Spleen (tissue), 11 donors: ENCODE results near the gene CRYBG1. TPM values are rescaled to one million over a fixed set of nuclear protein-coding genes. Genes with fewer than 3 reads are reported as not detected.

Experiments used
- DNase-seq: peaks from one replicate; pipeline ENCODE4 v3.0.0-alpha.2; 2020
- H3K27ac ChIP-seq, 8 donors: fragments of 200-600 bp; sonication (generic) in 7 of 8; 1 replicate in 4 of 8; 2 replicates in 4 of 8; pipeline versions ENCODE4 v1.5.0 to v1.8.0; 2016 to 2021; ENCODE audit warnings: inconsistent platforms in 4 of 8, mild to moderate bottlenecking in 4 of 8, moderate library complexity in 1 of 8
- H3K27me3 ChIP-seq, 7 donors: fragments of 200-600 bp; sonication (generic) in 6 of 7; replicated peaks in 1 of 7; 1 replicate in 4 of 7; 2 replicates in 3 of 7; pipeline versions ENCODE4 v1.5.0 to v1.8.0; 2016 to 2021; ENCODE audit warnings: inconsistent platforms in 3 of 7, mild to moderate bottlenecking in 1 of 7
- H3K36me3 ChIP-seq, 6 donors: fragments of 200-600 bp; sonication (generic) in 5 of 6; 1 replicate in 4 of 6; 2 replicates in 2 of 6; pipeline versions ENCODE4 v1.5.0 to v1.8.0; 2016 to 2021; ENCODE audit warnings: inconsistent platforms in 2 of 6
- H3K4me1 ChIP-seq, 6 donors: fragments of 200-600 bp; sonication (generic) in 5 of 6; 1 replicate in 3 of 6; 2 replicates in 3 of 6; pipeline versions ENCODE4 v1.5.0 to v1.8.0; 2016 to 2021; ENCODE audit warnings: inconsistent platforms in 3 of 6
- H3K4me3 ChIP-seq, 8 donors: fragments of 200-600 bp; sonication (generic) in 7 of 8; 1 replicate in 4 of 8; 2 replicates in 4 of 8; pipeline versions ENCODE4 v1.5.0 to v1.8.0; 2016 to 2021; ENCODE audit warnings: inconsistent platforms in 4 of 8, mild to moderate bottlenecking in 4 of 8, moderate library complexity in 2 of 8
- H3K9me3 ChIP-seq, 8 donors: fragments of 200-600 bp; sonication (generic) in 7 of 8; 1 replicate in 4 of 8; 2 replicates in 4 of 8; pipeline versions ENCODE4 v1.5.0 to v1.8.0; 2016 to 2021; ENCODE audit warnings: inconsistent platforms in 4 of 8
- CTCF ChIP-seq, 11 experiments: fragments of 200-600 bp in 7 of 11; fragments of 450-650 bp in 4 of 11; sonication (generic) in 4 of 11; IDR thresholded peaks in 8 of 11; conservative IDR thresholded peaks in 3 of 11; 1 replicate in 7 of 11; 2 replicates in 4 of 11; pipeline versions ENCODE4 v1.4.0 to v1.8.0; 2016 to 2021; ENCODE audit warnings: antibody characterized with exemption in 11 of 11, inconsistent platforms in 4 of 11, mild to moderate bottlenecking in 1 of 11
- POLR2A ChIP-seq, 3 donors: fragments of 450-650 bp; IDR thresholded peaks; one replicate each; pipeline ENCODE4 v1.5.1; 2017; ENCODE audit warnings: antibody characterized with exemption in 3 of 3, mild to moderate bottlenecking in 1 of 3
- POLR2AphosphoS5 ChIP-seq, 3 donors: sonication (generic); formaldehyde crosslinking; IDR thresholded peaks; one replicate each; pipeline ENCODE4 v1.5.1; 2017; ENCODE audit warnings: antibody characterized with exemption in 3 of 3
- WGBS, 5 donors: extraction: QIAGEN DNeasy Blood & Tissue Kit in 3 of 5; methylation state at CpG; one replicate each; pipeline versions ENCODE4 v1.1.5 to v1.1.7; 2013 to 2018; 5-methylcytosine and 5-hydroxymethylcytosine counted together
- intact Hi-C: fragments of 100-400 bp; cut with DNase I; formaldehyde crosslinking; loops from one replicate; pipeline ENCODE4 v1.15.0; 2023; ENCODE audit warnings: low total_unique reads
- polyA plus RNA-seq, 3 donors: library from polyadenylated mRNA; stranded (reverse); fragments of 200-250 nt; gene quantifications; one replicate each; pipeline ENCODE4 v1.2.1, GENCODE V29; 2013
- total RNA-seq, 7 donors: library from RNA; depleted of rRNA in 3 of 7; stranded (reverse); fragments of >200 nt in 3 of 7; fragmentation: NEBNext Ultra II Directional in 4 of 7; extraction: Animal tissue kit (Norgen Biotek cat#: 25700) in 4 of 7; gene quantifications; one replicate each; pipeline versions ENCODE4 v1.1.0 to v1.2.1, GENCODE V29; 2016 to 2021
- donor health status: healthy with polysubstance abuse.
- donor health status: DM: no; HTN: no; CAD: no; lungs with moderate emphysema.
- donor health status: DM: no; HTN: no; CAD: no.
- donor health status: Bipolar disorder and iron deficiency.
- donor health status: healthy.
- donor health status: DM: no; HTN: no; CAD: no.
- donor health status: DM: yes; HTN: yes; CAD: no.

The CRYBG1 gene
- total and polyA plus RNA-seq, 10 donors = 5.6 to 39.1 (median 28.1) TPM

GRCh38 chr6:106363401-106364138 lies 3.1 kb downstream of the CRYBG1 start:
- peaks cover 0 to 40% (median 29%) of the 10 kb centered on the region in 7 donors for H3K27me3 ChIP-seq
- H3K36me3 ChIP-seq = no peaks in the 10 kb centered on the region
- no peak for DNase-seq
- no peak overlapping the region for H3K27ac ChIP-seq
- no peak for TF ChIP-seq CTCF (IDR thresholded peaks at IDR 0.05 in 8 of 11, conservative IDR thresholded peaks at IDR 0.05 in 3 of 11)
- no peak for TF ChIP-seq POLR2A (IDR thresholded peaks at IDR 0.05)
- TF ChIP-seq POLR2AphosphoS5 (IDR thresholded peaks at IDR 0.05) = no peak
- intact Hi-C loops = no loop called here
- peaks cover 0 to 18% (median 15%) of the 10 kb centered on the region in 6 donors for H3K4me1 ChIP-seq
- 93 to 98% (median 97%) methylated on average over 3 of the region's 3 CpGs for WGBS, 5 donors
- no peak overlapping the region for H3K4me3 ChIP-seq
- H3K9me3 ChIP-seq = no peaks in the 10 kb centered on the region

GRCh38 chr6:106369739-106370138 lies 9.2 kb downstream of the CRYBG1 start:
- 50 to 66% (median 54%) methylated on average over 2 of the region's 2 CpGs for WGBS, 5 donors
- no peak for TF ChIP-seq CTCF (IDR thresholded peaks at IDR 0.05 in 8 of 11, conservative IDR thresholded peaks at IDR 0.05 in 3 of 11)
- no peak for TF ChIP-seq POLR2A (IDR thresholded peaks at IDR 0.05)
- no peak for TF ChIP-seq POLR2AphosphoS5 (IDR thresholded peaks at IDR 0.05)
- no peak overlapping the region for H3K27ac ChIP-seq

GRCh38 chr6:106370639-106371038 lies 10.1 kb downstream of the CRYBG1 start:
- no peak overlapping the region for H3K4me3 ChIP-seq
- TF ChIP-seq POLR2AphosphoS5 (IDR thresholded peaks at IDR 0.05) (no peak), CTCF (IDR thresholded peaks at IDR 0.05 in 8 of 11, conservative IDR thresholded peaks at IDR 0.05 in 3 of 11) (no peak), POLR2A (IDR thresholded peaks at IDR 0.05) (no peak)
- intact Hi-C loops = no loop called here
- H3K9me3 ChIP-seq = no peaks in the 10 kb centered on the region
- H3K36me3 ChIP-seq = no peaks in the 10 kb centered on the region
- 83 to 89% (median 86%) methylated on average over 1 of the region's 1 CpG for whole genome bisulfite sequencing, 5 donors
- no peak overlapping the region for H3K27ac ChIP-seq
- no peaks in the 10 kb centered on the region for H3K4me1 ChIP-seq
- no peaks in the 10 kb centered on the region for H3K27me3 ChIP-seq
- no peak for DNase-seq

More at GRCh38 chr6:106369739-106370138, 9.2 kb downstream of the CRYBG1 start:
- no peak overlapping the region for H3K4me3 ChIP-seq
- no peaks in the 10 kb centered on the region for H3K27me3 ChIP-seq
- no peaks in the 10 kb centered on the region for H3K4me1 ChIP-seq
- intact Hi-C loops = no loop called here
- no peak for DNase-seq
- no peaks in the 10 kb centered on the region for H3K36me3 ChIP-seq
- no peaks in the 10 kb centered on the region for H3K9me3 ChIP-seq

GRCh38 chr6:106372838-106373501 lies 12.5 kb downstream of the CRYBG1 start:
- no peak for TF ChIP-seq POLR2AphosphoS5 (IDR thresholded peaks at IDR 0.05)
- TF ChIP-seq CTCF (IDR thresholded peaks at IDR 0.05 in 8 of 11, conservative IDR thresholded peaks at IDR 0.05 in 3 of 11) = no peak
- TF ChIP-seq POLR2A (IDR thresholded peaks at IDR 0.05) = no peak
- Histone ChIP-seq H3K27ac (no peak overlapping the region), H3K4me1 (no peaks in the 10 kb centered on the region), H3K9me3 (no peaks in the 10 kb centered on the region), H3K27me3 (no peaks in the 10 kb centered on the region), H3K36me3 (no peaks in the 10 kb centered on the region), H3K4me3 (no peak overlapping the region)
- DNase-seq = no peak
- WGBS, 5 donors = 78 to 95% (median 91%) methylated on average over 4 of the region's 4 CpGs
- intact Hi-C loops = no loop called here
